Embryonic facial prominence (tissue), 1 donor: ENCODE results near the gene TALDO1.

Source experiments
- DNase-seq: peaks from one replicate; pipeline ENCODE4 v3.0.0-alpha.2; 2016; ENCODE audit errors: extremely low spot score

The TALDO1 gene

DNA sequence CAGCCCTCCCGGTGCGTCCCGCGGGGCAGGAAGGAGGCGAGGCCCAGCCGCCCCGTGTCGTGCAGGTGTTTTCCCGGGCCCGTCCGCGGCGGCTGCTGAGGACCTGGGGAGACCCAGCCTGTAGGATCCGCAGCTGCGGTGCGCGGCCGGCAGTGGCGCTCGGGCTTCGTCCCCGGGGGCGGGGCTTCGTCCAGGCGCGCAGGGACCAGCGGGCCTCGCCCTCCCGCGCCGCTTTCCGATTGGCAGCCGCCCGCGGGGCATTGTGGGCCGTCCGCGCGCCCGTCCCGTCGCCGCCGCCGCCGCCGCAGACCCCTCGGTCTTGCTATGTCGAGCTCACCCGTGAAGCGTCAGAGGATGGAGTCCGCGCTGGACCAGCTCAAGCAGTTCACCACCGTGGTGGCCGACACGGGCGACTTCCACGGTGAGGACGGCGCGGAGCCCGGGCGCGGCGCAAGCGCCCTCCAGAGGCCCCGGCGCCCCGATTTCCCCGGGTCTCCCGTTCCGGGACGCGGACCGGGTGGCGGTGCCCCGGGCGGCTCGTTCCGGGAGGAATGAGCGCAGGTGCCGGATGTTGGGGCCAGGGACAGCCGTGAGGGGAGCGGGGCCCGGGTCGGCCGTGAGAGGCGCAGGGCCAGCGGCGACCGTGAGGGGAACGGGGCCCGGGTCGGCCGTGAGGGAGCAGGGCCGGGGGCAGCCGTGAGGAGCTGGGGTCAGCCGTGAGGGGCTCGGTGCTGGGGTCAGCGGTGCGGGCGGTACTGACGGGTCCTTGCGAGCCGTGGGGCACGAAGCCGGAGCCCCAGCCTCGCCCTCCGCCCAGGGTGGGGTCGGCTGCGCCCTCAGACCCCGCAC lies at the start of gene TALDO1:
Gene TALDO1, plus strand, starts transcription at position 307 of the 849 bp plus-strand sequence. Its CDS starts 18 bp downstream, at position 325.
- peak; percentile 60 for DNase-seq

DNA sequence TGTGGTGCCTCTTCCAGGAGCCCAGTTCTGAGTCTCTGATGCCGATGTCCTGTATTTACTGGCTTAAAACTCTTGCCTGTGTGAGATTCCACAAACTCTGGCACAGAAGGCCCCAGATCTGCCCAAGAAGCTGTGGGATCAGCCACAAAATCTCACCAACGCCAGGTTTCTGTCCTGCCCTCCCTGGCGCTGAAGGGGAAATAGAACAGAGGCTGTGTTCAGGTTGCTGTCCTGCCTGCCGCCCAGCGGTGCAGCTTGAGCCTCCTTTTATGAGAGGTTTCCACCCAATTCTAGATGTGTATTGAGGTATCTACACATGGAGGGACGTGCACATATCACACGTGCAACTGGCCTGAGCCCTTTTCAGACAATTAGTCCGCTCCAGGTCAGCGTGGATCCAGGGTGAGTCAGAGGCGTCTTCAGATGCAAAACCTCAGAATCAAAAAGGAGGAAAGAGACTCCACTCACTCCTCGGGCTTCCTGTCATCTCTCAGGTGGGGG lies 49.4 kb upstream of the TALDO1 start:
- no peak for DNase-seq

DNA sequence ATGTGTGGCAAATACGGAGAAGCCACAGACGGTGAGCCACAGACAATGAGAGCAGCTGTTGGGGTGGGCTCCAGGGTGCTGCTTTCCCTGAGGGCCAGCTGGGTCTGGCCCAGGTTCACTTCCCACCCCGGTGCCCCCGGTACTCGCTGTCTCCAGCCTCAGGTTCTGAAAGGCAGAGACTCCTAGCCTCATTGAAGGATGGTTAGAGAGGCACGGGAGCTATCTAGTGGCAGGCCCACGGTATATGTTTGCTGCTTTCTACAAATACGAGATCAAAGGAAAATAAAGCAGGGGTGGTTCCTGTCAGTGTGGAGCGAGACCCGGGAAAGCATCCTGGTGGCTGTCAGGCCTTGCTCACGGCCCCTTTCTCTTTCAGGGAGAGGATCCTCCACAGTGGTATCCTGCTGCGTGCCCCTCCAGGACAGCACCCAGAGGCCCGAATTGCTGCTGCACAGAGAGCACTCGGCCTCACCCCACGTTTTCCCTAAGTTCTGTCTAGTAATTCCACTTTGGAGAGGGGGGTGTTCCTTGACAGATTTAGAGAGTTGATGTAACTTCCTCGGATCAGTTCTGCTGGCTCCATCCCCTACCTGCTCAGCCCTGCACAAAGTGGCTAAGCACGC lies 48.7 kb upstream of the TALDO1 start:
- no peak for DNase-seq

DNA sequence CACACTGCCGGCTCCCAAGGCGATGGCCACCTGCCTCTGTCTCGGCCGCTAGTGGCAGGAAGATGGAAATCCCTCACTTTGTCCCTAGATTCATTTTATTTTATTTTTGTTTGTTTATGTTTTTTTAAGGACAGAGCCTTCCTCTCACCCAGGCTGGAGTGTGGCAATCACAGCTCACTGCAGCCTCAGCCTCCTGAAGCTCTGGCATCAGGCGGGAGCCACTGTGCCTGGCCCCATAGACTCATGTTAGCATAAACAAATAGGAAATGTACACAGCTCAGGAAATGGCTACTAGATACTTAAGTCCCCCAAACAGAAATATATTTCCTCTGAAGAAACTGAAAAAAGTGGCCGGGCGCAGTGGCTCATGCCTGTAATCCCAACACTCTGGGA lies 48.2 kb upstream of the TALDO1 start:
- no peak for DNase-seq

DNA sequence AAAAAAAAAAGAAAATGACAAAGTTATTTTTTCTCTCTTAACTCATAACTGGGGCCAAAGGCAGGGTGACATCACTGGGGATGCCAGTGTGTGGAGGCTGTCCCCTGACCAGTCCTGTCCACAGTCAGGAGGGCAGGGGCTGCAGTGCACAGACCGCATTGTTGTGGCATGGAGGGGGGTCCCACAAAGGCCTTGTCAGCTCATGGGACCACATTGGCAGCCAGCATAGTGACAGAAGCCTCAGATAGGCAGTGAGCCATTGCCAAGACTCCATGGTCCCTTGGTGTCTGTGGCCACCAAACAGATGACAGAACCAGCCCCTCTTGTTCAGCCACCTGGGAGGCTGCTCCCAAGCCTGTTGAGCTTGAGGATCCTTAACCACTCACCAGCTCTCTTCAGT lies 47.5 kb upstream of the TALDO1 start:
- DNase-seq: no peak

DNA sequence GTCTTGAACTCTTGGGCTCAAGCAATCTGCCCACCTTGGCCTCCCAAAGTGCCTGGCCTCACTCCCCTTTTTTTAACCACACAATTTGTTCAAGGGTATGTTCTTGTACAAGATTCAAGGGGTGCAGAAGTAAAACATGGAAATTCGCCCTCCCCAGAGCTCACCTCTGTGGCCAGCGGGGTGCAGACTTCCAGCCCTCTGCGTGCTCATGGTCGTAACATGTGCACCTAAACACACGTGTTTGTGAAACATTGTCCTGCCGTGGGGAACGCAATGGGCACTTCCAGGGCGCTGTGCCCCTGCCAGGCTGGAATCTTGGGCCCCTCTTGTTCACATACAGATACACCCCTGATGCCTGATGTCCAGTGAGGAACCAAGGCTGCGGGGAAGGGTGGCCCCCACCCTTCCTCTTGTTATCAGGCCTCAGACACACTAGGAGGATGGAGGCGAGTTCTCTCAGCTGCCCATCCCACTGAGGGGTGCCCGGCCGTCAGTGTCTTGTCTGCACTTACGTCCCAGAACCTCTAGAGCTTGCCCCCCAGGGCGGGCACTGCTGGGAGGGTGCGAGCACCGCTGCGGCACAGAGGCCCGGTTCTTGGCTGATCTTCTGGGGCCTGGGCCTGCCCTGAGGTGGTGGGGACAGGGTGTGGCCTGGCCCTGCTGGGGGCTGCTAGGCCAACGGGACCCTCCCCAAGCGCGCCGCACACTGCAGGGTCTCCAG lies 45.4 kb upstream of the TALDO1 start:
- DNase-seq: no peak

DNA sequence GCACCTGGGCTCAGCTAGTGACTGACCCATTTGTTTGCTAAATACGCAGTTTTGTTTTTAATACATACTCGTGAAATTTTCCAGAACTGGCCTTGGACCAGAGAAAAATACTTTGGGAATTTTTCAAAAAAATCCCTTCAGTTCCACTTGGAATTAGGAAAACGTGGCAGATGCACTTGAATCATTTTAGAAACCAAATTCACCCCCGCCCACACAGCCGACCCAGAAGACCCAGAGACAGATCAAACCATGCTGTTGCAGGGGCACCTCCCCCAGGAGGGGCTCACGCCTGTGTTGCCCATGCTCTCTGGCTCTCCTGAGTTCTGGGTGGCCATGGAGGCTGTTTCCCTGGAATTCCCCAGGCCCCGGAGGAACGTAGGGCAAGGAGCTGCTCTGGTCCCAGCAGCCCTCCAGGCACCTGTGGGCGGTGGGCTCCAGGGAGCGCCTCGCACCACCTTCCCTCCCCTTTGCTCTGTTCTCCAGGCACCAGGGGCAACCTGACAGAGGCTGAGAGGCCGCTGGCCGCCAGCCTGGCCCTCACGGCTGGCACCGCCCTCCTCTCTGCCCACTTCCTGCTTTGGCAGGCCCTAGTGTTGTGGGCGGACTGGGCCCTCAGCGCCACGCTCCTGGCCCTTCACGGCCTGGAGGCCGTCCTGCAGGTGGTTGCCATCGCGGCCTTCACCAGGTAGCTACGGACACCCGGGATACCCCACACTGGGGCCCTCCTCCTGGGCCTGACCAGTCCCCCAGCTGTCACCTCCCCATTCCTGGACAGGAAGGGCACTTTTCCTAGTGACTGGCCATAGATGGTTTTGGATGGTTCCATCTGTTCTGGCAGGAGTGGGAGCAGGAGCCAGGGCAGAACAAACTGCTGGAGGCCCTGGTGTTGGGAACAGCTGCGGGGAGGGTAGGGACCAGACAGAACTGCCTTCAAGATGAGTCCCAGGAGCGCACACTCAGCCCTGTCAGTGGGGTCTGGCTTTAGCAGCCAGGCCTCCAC lies 44.5 kb upstream of the TALDO1 start:
- DNase-seq: no peak

DNA sequence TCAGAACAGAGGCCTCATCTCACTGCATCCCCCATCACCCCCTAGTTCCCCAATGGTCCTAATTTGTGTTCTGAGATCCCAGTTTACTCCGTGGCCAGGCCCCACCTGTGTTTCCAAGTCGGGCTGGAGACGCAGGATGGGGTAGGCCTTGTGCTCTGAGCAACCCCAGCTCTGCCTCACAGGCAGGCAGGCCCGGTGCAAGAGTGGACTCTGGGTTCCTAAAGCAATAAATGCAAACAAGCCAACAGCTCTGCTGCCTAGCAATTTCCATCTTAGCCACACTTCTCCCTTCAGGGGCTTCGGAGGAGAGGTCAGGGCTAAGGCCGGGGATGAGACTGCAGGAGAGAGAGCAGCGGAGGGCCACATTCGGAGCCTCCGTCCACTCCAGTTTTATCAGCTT lies 43.8 kb upstream of the TALDO1 start:
- no peak for DNase-seq

DNA sequence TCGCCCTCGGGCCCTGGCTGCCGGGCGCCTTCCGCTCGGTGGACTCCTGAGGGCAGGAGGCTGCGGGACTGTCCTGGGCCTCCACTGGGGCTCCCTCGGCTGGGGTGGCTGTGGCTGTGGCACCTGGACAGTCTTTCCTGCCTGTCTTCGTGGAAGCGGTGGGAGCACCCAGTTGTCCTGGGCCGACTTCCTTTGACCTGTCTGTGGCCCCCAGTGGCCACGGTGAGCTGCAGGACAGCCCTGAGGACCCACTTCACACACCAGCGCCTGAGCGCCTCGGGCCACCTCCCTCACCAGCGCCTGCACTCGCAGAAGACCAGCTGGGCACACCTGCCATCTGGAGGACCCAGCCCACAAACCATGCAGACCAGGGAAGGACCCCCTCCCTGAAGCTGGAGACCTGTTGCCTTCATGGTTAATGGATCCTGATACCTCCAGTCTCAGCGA lies 43.0 kb upstream of the TALDO1 start:
- no peak for DNase-seq

DNA sequence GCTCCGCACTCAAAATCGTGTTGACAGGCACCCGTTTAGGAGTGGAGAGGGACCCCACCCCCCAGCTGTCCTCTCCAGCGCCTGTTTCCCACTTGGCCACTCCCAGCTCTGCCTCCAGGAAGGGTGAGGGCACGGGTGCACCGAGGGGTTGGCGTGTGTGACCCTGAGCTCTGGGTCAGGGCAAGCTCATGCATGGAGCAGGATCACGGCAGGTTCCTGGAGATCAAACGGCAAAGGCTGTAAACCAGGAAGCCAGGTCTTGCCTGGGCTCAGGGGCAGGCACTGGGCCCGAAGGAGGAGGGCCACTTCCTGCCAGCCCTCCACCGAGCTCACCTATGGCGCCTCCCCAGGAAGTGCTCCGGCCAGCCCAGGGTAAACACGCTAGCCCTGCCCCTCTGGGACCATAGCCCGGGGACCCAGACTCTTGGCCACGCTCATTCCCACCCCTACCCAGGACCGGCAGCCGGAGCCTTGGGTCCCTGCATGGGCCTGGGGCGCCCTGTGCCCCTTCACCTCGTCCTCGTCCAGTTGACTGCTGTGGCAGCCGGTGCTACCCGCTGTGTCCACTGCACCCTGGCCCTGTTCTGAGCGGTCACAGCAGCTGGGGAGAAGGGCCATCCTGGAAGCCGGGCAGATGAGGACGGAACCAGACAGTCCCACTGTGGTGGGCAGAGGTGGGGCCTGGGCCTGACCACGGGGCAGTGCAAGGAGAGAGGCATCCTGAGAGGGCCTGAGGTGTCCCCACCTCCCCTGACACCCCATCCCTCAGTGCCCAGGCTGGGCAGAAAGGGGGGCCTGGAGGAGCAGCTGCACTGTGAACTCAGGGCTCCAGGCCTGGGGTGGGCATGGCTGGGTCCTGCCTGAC lies 42.3 kb upstream of the TALDO1 start:
- DNase-seq: no peak

DNA sequence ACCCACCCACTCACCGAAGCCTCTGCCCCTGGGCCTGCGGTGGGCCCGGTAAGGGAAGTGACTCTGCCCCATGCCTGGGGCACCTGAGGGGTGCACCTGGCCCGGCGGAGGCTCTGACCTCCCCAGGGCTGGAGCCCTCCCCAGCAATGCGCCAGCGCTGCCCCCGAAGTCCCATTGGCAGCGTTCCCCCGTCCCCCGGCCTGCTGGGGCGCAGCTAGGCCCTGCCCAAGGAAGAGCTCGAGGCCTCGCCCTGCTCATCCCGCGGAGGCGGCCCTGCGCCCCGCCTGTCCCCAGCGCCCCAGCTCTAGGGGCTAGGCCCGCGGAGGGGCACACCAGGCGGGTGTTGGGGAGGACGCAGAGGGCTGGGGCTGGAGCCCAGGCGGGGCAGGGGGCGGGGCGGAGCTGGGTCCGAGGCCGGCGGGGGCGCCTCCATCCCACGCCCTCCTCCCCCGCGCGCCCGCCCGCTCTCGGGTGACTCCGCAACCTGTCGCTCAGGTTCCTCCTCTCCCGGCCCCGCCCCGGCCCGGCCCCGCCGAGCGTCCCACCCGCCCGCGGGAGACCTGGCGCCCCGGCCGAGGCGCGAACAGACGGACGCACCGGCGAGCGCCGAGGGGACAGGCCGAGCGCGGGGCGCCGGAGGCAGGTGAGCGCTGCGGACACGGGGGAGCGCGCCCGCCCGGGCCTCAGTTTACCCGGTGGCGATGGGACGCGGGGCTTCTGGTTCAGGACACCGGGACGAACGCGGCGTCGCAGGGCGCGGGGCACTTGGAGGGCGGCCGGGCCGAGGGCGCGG lies 41.4 kb upstream of the TALDO1 start, which contains the start of gene EPS8L2:
Gene EPS8L2, plus strand, starts transcription at position 586 of the 793 bp plus-strand sequence. CDS start 3,177 bp downstream, outside the sequence.
- no peak for DNase-seq

DNA sequence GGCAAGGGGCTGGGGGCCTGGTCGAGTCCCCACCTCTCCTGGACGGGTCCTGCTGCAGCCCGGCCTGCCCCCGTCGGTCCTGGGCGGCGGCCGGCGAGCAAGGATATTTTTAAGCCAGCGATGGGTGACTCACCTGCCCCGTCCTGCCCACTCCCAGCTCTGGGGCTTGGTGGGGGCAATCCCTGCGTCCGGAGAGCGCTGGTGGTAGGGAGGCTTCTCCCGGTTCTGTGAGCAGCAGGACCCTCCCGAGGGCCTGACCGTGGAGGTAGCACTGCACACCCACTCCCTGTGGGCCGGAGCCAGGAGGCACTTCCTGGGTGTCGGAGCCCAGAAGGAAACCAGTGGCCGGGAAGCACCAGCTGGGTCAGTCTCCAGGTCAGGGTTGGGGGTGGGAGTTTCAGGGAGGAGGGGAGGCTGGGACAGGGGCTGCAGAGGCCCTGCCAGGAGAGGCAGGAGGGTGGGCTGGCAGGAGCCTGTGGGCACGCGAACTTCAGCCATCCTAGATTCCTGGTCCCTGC lies 40.8 kb upstream of the TALDO1 start:
- no peak for DNase-seq

DNA sequence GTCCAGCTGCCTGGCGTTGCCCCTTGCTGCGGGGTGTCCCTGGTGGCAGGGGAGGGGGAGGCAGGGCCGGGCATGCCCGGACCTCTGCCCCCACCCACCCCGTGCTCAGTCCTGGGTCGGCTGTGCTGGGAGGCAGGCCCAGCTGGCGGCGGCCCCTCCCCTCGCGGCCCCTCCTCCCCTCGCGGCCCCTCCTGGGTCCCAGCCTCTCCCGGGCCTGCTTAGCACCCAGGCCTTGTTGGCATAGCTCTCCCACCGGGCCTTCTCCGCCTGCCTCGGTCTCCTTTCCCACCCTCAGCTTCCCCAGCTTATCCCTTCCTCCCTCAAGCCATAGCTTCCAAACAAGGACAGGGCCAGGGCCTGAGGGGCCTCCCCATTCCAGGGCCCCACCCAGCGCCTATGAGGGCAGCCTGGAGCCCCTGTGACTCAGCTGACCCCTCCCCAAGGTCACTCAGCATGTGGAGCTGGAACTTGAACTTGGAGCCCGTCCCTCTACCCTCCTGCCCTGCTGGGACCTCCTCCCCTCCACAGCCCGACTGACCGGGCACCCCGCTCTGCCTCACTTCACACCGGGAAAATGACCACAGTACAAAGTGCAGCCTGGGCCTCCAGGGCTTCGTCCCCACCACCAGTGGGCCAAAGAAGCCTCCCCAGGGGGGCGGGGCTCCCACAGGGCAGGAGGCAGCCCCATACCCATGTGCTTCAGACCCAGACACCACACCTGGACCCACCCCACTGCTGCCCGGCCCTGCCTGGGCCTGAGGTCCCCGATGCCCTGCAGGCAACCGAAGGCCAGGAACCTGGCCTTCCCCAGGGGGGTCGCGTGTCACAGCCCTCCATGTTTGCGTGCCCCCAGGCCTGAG lies 40.1 kb upstream of the TALDO1 start:
- no peak for DNase-seq

DNA sequence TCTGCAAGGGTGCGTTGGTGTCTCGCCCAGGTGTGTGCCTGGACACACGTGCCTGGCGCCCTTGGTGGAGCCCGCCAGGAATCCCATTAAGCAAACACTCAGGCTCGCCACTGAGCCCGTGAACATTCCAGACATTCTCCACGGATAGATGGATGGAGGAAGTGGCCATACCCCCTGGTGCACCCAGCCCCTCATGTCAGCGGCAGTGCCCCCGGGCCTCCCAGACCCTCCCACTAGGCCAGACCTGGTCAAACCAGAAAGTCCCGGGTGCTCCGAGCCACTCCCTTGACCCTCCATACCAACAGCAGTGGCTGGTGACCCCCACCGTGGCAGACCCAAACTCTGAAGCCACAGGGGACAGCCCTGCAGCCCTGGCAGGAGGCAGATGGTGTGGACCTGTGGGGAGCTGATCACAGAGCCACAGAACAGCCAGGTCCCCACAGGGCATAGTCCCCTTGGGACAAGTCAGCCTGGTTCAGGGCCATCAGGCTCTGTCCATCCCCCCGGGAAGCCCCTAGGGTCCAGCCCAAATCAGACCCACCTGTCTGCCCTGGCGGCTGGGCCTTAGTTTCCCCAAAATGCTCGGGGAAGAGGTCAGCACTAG lies 39.3 kb upstream of the TALDO1 start:
- no peak for DNase-seq

DNA sequence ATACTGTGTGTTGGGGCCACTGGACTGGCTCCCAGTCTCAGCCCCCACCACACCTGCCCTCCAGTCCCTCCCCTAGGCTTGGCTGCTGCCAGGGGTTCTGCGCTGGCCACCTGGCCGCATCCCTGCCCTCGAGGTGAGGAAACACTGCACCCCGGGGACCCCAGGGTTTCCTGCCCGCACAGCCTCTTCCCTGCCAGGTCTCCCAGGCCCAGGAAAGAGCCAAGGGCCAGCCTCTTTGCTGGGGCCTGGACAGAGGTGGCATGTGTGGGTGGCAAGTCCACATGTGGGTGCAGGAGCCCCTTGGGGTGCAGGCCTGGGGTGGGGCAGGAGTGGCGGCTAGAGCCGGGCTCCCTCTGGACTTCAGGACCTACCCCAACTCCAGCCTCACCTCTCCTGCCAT lies 38.8 kb upstream of the TALDO1 start:
- no peak for DNase-seq

DNA sequence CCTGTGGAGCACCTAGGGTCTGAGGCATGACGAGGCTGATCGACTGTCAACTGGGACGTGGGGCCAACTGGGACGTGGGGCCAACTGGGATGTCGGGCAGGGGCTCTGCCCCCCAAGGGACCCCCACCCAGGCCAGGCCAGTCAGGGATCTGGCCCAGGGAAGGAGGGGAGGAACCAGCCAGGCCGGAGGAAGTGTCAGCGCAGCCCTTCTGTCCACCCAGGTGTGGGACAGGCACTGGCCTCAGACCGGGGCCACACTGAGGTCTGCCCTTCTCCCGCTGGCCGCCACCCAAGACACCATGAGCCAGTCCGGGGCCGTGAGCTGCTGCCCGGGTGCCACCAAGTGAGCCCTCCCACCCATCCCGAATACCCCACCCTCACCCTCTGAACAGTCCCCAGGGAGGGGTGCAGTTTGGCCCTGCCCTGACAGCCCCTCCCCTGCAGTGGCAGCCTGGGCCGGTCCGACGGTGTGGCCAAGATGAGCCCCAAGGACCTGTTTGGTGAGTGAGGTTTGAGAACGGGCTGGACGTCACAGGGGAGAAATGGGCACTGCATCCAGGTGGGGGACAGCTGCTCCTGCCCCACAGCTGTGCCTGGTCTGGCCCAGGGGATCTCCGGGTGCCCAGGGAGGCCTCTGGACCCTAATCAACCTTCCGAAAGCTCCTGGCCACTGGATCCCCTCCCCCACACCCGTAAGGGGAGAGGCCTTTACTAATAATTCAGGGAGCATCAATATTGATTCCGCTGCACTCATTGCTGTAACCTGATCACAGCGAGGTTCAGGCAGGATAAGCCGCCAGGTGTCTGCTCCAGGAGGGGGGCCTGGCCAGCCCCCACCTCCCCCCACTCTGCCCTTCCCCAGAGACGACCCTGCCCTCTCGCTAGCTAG lies 37.9 kb upstream of the TALDO1 start:
- no peak for DNase-seq

DNA sequence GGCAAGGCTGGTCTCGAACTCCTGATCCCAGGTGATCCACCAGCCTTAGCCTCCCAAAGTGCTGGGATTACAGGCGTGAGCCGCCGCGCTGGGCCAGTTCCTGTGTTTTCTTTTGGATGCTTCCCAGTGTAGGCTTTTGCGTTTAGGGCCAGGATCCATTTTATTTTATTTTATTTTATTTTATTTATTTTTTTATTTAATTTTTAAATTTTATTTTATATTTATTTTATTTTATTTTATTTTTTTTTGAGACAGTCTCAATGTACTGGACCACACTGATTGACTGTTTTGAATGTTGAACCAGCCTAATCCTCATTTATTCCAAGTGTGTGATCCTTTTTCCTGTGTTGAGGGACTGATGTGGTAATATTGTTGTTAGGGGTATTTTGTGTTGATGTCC lies 32.8 kb upstream of the TALDO1 start:
- DNase-seq: no peak
